Measurements from ENCODE around the gene SSH2. TPM values are rescaled to one million over a fixed set of nuclear protein-coding genes. Genes with fewer than 3 reads are reported as not detected.

Gene SSH2
- polyA plus RNA-seq, 1 of the 3 experiments (the other 2 are of a cell fraction): 8.8 TPM

- no peaks in the 10 kb centered on the region for H3K9me2 ChIP-seq
- H4K20me1 ChIP-seq (ENCODE audit: insufficient read depth): no peaks in the 10 kb centered on the region
- CTCF ChIA-PET: interaction anchor here (0.8 to 4.6 kb wide), 4 partner anchors 10 to 137 kb away, joined by 3 to 53 read pairs (median 3); no protein-coding TSS in a partner anchor
- H3K4me1 ChIP-seq (ENCODE audit: control insufficient read depth in 1 of 2, insufficient read depth in 2 of 2, low read depth in 1 of 2, low read length in 1 of 2): peaks cover 0 to 11% of the 10 kb centered on the region in 2 experiments; a peak in 2 of 4 replicates
- 95% methylated on average over 5 of the region's 5 CpGs for WGBS (ENCODE audit: low lambda C conversion rate)
- no peaks in the 10 kb centered on the region for H3F3A ChIP-seq (replicated peaks; ENCODE audit: insufficient read depth)
- no peak overlapping the region for H3K4me2 ChIP-seq
- no peak overlapping the region for H2AFZ ChIP-seq (ENCODE audit: low read depth)
- H3K9ac ChIP-seq: no peak overlapping the region
- H3K27ac ChIP-seq (ENCODE audit: low read depth in 2 of 2, low read length in 1 of 2): no peak overlapping the region
- H3K27me3 ChIP-seq (ENCODE audit: insufficient read depth): no peaks in the 10 kb centered on the region
- no peaks in the 10 kb centered on the region for H3K36me3 ChIP-seq (replicated peaks in 1 of 2; ENCODE audit: control insufficient read depth in 1 of 2, insufficient read depth in 2 of 2, low read length in 1 of 2)
- H3K79me2 ChIP-seq (ENCODE audit: insufficient read depth): no peaks in the 10 kb centered on the region
- POLR2A ChIA-PET: no interaction called here
- no peak for TF ChIP-seq SMC3 (IDR thresholded peaks at IDR 0.05; ENCODE audit: low read depth, low read length)
- no peak for TF ChIP-seq MEF2A (IDR thresholded peaks at IDR 0.05; ENCODE audit: borderline replicate concordance, low read depth)
- no peaks in the 10 kb centered on the region for H3K9me3 ChIP-seq
- H3K4me3 ChIP-seq (ENCODE audit: low read depth in 2 of 2, low read length in 1 of 2): no peak overlapping the region
- no peak for DNase-seq
These were observed 154.0 kb downstream of the SSH2 start for GRCh38 chr17:29776026-29776425.

- Histone ChIP-seq H3K79me2 (ENCODE audit: insufficient read depth) (no peaks in the 10 kb centered on the region), H2AFZ (ENCODE audit: low read depth) (no peak overlapping the region), H3K27ac (ENCODE audit: low read depth in 2 of 2, low read length in 1 of 2) (no peak overlapping the region), H3K4me3 (ENCODE audit: low read depth in 2 of 2, low read length in 1 of 2) (no peak overlapping the region), H3K4me1 (ENCODE audit: control insufficient read depth in 1 of 2, insufficient read depth in 2 of 2, low read depth in 1 of 2, low read length in 1 of 2) (peaks cover 0 to 4% of the 10 kb centered on the region in 2 experiments; a peak in 1 of 4 replicates), H3K9me2 (no peaks in the 10 kb centered on the region), H3F3A (replicated peaks; ENCODE audit: insufficient read depth) (no peaks in the 10 kb centered on the region), H3K9ac (no peak overlapping the region), H4K20me1 (ENCODE audit: insufficient read depth) (no peaks in the 10 kb centered on the region), H3K4me2 (no peak overlapping the region), H3K36me3 (replicated peaks in 1 of 2; ENCODE audit: control insufficient read depth in 1 of 2, insufficient read depth in 2 of 2, low read length in 1 of 2) (no peaks in the 10 kb centered on the region), H3K27me3 (ENCODE audit: insufficient read depth) (no peaks in the 10 kb centered on the region), H3K9me3 (no peaks in the 10 kb centered on the region)
- no peak for TF ChIP-seq REST (IDR thresholded peaks at IDR 0.05; ENCODE audit: low read depth, low read length)
- no peak for TF ChIP-seq TAF1 (IDR thresholded peaks at IDR 0.05; ENCODE audit: borderline replicate concordance, low read depth, low read length)
- TF ChIP-seq FOXM1 (IDR thresholded peaks at IDR 0.05; ENCODE audit: low read depth): no peak
- TF ChIP-seq GATA2 (CRISPR knock-in tag; IDR thresholded peaks at IDR 0.05): no peak
- TF ChIP-seq USF1 (IDR thresholded peaks at IDR 0.05; ENCODE audit: borderline replicate concordance, low read depth): no peak
- TF ChIP-seq RAD21 (IDR thresholded peaks at IDR 0.05; ENCODE audit: low read length): no peak
- TF ChIP-seq RXRA (IDR thresholded peaks at IDR 0.05; ENCODE audit: borderline replicate concordance, low read depth): no peak
- TF ChIP-seq CHD2 (IDR thresholded peaks at IDR 0.05; ENCODE audit: low read length, partially characterized antibody): no peak
- no peak for TF ChIP-seq USF2 (IDR thresholded peaks at IDR 0.05; ENCODE audit: borderline replicate concordance, low read depth, low read length)
- ChIA-PET POLR2A (no interaction called here), CTCF (no interaction called here)
- WGBS (ENCODE audit: low lambda C conversion rate): 93% methylated on average over 2 of the region's 2 CpGs
- no peak for DNase-seq
These were observed 157.0 kb downstream of the SSH2 start for GRCh38 chr17:29772981-29773380.

Measured in SK-N-SH (cell line).